RWPE1 (cell line): Measurements from ENCODE around the gene ASB10.

Source experiments
- CTCF ChIA-PET: fragments of 350-600 bp; sonication (Branson Sonifier 250); formaldehyde crosslinking; extraction: SDS; loops from one replicate; lab custom pipeline; 2021; lab: Yijun Ruan, JAX
- POLR2A ChIA-PET: fragments of 400-600 bp; formaldehyde crosslinking; extraction: SDS; loops from one replicate; lab custom pipeline; 2020; ENCODE audit warnings: antibody characterized with exemption; ENCODE audit not compliant: low non-redundant PET; lab: Yijun Ruan, JAX
- DNase-seq: peaks from one replicate; pipeline ENCODE4 v3.0.0; 2012; ENCODE audit warnings: low spot score
- H3K27ac ChIP-seq: fragments of 450-650 bp; 2 replicates; pipeline ENCODE4 v1.5.1; 2017
- TF ChIP-seq, protein P1 (sequence below): fragments of 450-650 bp; conservative IDR thresholded peaks from 2 replicates; pipeline ENCODE4 v1.5.1; 2017; ENCODE audit warnings: low read depth, mild to moderate bottlenecking

The ASB10 gene

DNA sequence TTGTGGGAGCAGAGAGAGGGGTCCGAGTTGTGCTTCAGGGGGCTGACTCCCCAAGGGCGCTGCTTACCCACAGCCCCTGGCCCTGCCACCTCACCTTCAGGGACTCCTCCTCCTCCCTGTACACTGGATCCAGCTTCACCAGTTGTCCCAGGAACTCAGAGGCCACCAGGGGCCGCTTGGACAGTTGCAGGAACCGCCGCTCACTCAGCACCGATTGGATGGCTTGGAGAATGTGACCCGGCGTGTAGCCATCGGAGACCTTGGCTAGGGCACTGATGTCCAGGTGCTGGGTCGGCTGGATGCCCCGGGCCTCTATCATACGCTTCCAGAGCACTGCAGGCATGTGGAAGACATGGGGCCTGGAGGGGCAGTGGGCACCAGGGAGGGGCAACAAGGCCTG, 4.5 kb upstream of the ASB10 start:
- no peak for DNase-seq
- ChIA-PET POLR2A (no interaction called here), CTCF (no interaction called here)
- H3K27ac ChIP-seq: no peak overlapping the region
- TF ChIP-seq, protein P1, sequence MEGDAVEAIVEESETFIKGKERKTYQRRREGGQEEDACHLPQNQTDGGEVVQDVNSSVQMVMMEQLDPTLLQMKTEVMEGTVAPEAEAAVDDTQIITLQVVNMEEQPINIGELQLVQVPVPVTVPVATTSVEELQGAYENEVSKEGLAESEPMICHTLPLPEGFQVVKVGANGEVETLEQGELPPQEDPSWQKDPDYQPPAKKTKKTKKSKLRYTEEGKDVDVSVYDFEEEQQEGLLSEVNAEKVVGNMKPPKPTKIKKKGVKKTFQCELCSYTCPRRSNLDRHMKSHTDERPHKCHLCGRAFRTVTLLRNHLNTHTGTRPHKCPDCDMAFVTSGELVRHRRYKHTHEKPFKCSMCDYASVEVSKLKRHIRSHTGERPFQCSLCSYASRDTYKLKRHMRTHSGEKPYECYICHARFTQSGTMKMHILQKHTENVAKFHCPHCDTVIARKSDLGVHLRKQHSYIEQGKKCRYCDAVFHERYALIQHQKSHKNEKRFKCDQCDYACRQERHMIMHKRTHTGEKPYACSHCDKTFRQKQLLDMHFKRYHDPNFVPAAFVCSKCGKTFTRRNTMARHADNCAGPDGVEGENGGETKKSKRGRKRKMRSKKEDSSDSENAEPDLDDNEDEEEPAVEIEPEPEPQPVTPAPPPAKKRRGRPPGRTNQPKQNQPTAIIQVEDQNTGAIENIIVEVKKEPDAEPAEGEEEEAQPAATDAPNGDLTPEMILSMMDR: no peak

DNA sequence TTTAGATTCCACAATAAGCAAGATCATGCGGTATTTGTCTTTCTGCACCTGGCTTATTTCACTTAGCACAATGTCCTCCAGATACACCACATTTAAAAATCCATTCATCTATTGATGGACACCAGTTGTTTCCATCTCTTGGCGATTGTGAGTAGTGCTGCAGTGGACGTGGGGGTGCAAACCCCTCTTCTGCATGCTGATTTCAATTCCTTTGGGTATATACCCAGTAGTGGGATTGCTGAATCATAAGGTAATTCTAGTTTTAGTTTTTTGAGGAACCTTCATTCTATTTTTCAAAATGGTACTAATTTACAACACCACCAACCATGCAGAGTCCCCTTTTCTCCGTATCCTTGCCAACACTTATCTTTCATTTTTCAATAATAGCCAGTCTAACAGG, 2.0 kb upstream of the ASB10 start:
- POLR2A ChIA-PET: no interaction called here
- no peak overlapping the region for H3K27ac ChIP-seq
- CTCF ChIA-PET: no interaction called here
- DNase-seq: no peak
- TF ChIP-seq, protein P1: no peak

DNA sequence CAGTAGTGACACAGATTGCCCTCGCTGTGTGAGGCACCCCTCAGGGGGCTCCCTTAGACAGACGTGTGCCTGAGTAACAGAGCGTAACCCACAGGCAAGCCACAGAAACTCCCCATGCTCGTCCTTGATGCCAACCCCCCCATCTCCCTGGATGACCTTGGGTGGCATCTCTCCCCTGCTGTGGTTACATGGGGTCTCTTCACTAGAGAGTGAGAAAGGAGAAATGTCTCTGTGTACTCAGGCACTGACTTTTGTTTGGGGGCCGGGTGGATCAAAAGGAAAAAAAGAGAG, 1.1 kb upstream of the ASB10 start:
- H3K27ac ChIP-seq: no peak overlapping the region
- DNase-seq: no peak
- POLR2A ChIA-PET: no interaction called here
- CTCF ChIA-PET: no interaction called here
- TF ChIP-seq, protein P1: no peak

DNA sequence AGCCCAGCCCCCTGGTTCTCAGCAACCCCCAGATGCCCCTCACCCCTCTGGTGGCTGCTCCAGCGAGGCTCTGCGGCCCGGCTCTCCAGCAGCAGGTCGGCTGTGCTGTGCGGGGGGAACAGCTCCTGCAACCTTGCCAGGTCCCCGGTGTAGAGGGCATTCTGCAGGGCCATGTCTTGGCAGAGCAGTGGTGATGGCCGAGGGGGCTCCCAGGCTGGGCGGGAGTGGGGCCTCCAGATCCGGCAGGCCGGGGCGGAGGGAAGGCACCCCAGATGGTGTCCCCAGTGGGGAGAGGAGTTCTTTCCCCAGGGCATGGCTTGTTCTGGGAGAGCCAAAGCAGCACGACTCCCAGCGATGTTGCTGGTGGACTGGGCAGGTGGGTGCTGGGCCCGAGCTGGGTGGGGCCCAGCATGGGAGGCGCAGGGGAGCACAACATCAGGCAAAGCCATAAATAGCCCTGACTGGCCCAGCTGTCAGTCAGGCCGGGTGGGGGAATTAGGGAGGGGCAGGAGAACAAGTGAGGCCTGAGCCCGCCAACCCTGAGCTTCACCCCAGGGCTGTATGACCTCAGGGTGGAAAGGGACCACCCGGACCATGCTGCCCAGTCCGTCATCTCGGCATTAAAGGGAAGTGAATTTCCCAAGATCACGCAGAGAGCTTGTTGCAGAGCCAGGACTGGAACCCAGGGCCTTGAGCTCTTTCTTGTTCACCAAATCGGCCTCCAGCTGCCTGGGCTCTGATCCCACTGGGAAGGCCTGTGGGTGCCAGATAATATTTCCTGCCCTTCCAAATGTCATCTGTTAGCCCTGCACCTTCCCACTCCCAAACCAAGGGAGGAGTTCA, 580 bp upstream of the ASB10 start:
- no peak overlapping the region for H3K27ac ChIP-seq
- CTCF ChIA-PET: no interaction called here
- DNase-seq: no peak
- POLR2A ChIA-PET: no interaction called here
- TF ChIP-seq, protein P1: no peak

DNA sequence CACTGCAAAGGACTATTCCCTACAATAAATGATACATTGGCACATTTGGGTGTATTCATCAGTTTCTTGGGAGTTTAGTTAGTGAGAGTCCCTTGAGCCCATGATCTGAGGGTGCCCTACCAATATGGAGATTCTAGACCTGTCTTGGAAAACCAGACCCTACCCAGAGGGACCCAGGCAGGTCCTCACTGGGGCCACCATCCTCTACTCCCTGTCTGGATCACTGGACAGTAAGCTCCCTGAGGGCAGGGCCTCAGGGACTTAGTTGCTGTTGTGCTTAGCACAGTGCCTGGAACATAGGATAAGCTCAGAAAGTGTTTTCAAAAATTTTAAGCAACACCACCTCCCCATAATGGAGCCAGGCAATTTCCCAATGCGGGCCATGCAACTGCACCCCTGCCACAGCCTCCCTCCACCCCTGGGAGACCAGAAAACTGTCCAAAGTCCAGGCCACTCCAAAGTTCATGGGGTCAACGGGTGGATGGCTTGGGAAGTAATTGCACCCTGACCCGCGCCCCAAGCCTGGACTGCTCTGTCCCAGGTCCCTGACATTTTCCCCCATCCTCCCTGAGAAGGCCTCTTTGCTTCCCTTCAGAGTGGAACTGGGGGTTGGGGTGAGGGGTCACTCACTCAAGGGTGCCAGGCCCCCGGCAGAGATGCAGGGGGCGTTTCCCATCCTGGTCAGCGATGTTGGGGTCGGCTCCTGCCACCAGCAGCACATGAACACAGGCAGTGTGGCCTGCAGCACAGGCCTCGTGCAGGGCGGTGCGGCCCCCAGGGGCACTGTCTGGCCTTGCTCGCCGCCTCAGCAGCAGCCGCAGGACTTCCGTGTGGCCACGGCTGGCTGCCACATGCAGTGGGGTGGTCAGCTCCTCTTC, 1.0 kb downstream of the ASB10 start:
- TF ChIP-seq, protein P1: no peak
- no peak for DNase-seq
- ChIA-PET CTCF (no interaction called here), POLR2A (no interaction called here)
- no peak overlapping the region for H3K27ac ChIP-seq

DNA sequence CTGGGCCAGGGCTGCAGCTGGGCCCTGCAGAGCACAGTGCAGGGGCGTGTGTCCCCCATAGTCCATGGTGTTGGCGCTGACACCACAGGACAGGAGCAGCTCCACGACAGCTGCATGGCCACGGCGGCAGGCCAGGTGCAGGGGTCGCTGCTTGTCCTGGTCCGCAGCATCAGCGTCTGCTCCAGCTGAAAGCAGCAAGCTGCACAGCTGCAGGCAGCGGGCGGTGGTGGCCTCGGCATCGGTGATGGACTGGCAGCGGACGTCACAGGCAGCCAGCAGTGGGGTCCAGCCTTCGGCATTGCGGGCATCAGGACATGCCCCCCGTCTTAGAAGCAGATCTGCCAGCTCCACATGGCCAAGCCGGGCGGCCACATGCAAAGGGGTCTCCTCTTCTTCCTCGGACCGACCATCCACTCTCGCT, 6.0 kb downstream of the ASB10 start:
- ChIA-PET POLR2A (no interaction called here), CTCF (no interaction called here)
- TF ChIP-seq, protein P1: no peak
- H3K27ac ChIP-seq: no peak overlapping the region
- DNase-seq: no peak
